Measurements from ENCODE around the gene DYNLT3.

DYNLT3 gene

GRCh38 chrX:37840931-37841330 is 6.4 kb downstream of the DYNLT3 start:
- DNase-seq = no peak

DNA sequence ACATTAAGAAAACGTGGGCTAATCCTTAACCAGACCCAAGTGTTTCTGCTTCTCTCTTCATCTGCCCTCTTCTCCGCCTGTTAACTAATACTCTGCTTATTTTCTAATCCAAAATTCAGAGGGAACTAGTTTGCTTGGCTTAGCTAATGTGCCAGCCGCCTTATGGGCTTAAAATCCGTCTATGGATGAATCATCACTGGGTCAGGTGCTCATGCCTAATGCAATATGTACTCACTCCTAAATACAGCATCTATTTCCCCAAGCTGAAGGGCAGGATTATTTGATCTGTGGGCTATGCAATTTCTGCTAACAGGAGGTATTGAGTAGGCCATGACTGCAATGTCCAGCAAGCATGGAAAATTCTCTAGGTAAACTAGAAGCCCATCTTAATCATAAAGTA is 12.4 kb downstream of the DYNLT3 start:
- no peak for DNase-seq

DNA sequence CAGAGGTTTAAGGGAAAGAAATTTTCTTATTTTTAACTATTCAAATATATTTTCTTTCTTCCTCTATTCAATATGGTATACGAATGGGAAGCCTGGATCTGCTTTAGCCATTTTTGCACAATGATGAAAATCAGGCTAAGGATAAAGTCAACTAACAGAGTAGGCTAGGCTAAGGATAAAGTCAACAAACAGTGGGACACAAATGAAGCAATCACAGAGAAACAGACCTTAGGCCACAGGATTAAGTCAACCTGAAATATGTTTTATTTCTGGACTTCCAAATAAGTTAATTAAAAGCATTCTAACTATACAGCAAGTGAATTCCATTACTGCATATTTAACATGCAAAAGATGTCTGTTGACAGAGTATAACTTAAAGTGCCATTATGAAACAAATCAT is 17.0 kb downstream of the DYNLT3 start:
- DNase-seq = no peak

- DNase-seq = no peak
Observed at GRCh38 chrX:37829721-37830120, 17.6 kb downstream of the DYNLT3 start.

DNA sequence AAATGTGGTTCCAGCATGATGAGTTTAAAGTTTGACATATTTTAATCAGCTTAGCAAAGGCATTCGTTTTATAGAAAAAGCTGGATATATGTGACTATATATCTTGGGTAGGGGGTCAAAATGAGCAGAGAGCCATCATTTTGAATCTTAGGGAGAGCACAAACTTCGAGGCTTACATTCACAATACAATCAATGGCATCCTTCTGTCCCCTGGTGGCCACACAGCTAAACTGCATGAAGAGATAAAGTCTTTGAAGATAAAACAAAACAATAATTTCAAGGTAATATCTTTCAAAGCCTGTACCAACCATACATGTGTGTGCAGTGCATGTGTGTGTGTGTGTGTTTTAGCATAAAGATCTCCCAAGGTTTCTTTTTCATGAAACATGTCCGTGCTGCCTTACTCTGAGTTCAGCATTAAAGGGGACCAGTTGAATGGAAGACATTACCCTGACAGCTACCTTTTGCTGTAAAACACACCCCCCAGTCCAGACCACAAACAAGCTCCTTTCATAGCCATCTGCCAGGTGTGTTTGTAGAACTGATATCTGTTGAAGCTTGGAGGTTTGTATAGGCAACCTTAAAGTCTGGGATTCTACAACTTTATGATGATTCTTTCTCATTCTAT is 22.0 kb downstream of the DYNLT3 start:
- peak; percentile 7 for DNase-seq

GRCh38 chrX:37824491-37825214 is 22.7 kb downstream of the DYNLT3 start:
- no peak for DNase-seq

GRCh38 chrX:37820646-37821045 is 26.7 kb downstream of the DYNLT3 start:
- no peak for DNase-seq

DNA sequence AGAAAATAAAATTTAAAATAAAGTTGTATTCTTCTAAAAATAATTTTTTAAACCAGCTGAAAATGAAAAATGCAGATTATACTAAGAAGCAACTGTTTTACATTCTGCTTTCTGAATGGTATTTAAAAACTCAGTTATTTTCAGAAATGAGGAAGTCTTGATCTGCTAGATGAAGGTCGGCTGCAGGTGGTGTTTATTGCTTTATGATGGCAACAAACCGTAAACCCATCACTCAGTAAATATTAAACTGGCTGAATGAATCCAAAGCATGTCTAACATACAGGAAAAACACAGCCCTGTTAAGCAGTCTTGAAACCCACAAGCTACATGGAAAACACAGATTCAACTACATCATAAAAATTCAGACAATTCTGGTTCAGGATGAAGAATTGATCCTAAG is 29.3 kb downstream of the DYNLT3 start:
- no peak for DNase-seq

- no peak for DNase-seq
Observed at GRCh38 chrX:37817579-37817978, 29.8 kb downstream of the DYNLT3 start.

- no peak for DNase-seq
Observed at GRCh38 chrX:37817176-37817575, 30.2 kb downstream of the DYNLT3 start.

DNA sequence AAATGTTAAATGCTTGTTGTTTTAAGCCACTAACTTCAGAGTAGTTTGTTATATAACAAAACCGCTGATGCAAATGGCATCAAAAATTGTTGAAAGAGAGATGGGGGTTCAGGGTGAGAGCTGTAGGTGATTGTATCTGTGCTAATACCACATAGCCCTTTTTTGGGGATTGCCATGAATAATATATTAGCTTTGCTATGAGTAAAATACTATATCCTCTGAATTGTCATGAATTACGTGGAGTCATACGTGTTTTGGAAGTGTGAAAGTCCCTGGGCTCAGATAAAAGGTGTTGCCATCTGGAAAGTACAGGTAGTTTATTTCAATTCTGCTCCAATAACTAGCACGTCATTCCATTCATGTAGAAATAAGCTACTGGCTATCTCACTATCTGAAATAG is 30.6 kb downstream of the DYNLT3 start:
- DNase-seq = no peak

GRCh38 chrX:37815366-37815765 is 32.0 kb downstream of the DYNLT3 start:
- DNase-seq = no peak

GRCh38 chrX:37813570-37813969 is 33.8 kb downstream of the DYNLT3 start:
- no peak for DNase-seq

- DNase-seq = no peak
Observed at GRCh38 chrX:37812110-37812509, 35.3 kb downstream of the DYNLT3 start.

DNA sequence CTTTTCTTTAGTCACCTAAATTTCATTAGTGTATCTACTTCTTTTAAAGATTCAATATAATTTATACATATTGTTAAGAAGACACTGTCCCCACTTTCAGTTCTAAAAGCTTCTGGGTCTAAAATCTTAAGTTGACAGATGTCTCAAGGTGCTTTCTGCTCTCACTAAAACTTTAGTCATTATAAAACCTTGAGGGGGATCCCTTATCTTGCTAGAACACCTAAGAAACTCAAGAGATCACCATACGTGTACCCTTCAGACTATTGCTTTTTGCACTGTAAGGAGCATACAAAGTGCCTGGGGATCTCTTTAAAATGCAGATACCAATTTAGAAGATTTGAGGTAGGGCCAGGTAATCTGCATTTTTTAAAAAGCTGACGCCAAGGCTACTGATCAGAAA is 37.4 kb downstream of the DYNLT3 start:
- no peak for DNase-seq

- DNase-seq = no peak
Observed at GRCh38 chrX:37803057-37803456, 44.3 kb downstream of the DYNLT3 start.

GRCh38 chrX:37802028-37802427 is 45.3 kb downstream of the DYNLT3 start:
- no peak for DNase-seq

DNA sequence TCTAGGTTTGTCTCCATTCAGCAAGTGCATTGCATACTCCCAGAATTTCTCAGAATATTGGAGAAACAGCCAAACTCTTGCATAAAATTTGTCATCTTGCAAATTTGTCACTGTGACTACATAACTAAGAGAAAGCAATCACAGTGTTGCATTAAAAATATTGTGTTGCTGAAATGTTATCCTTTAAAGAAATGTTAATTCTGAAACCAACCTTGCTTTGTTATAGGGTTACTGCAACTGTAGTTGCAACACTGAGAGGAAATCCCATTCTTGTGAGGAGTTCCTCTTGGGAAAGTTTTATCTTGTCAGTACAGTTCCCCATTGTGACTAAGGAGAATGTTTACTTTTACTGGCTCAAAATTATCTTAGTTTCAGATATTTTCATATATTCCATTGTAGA is 46.7 kb downstream of the DYNLT3 start:
- no peak for DNase-seq

DNA sequence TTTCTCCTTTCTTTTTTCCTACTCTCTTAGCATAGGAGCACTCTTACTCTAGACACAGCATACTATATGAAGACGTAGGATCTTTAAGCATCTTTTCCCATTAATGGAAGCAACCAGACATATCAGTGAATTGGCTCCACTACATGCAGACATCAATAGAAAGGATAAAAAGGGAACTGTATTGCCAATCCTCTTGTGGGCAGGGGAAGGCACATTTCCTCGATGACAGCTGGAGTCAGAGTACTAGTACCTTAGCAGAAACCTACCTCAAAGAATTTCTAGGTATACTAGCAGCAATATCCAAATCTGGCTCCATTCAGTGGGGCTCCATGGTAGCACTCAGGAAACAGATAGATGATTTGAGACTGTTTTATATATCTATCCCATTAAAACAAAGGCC is 47.4 kb downstream of the DYNLT3 start:
- no peak for DNase-seq

GRCh38 chrX:37796805-37797204 is 50.6 kb downstream of the DYNLT3 start:
- no peak for DNase-seq

GRCh38 chrX:37796310-37796709 is 51.1 kb downstream of the DYNLT3 start:
- no peak for DNase-seq
